Astrocyte of the spinal cord (primary cell): ENCODE measurements around the gene MUC12.

Source experiments
- DNase-seq: peaks from one replicate; pipeline ENCODE4 v3.0.0; 2011; ENCODE audit warnings: low read depth, low spot score
- H3K4me3 ChIP-seq: 2 replicates; pipeline ENCODE4 v1.5.1; 2011; ENCODE audit warnings: low read depth, mild to moderate bottlenecking, low read length, moderate library complexity
- CTCF ChIP-seq: IDR thresholded peaks from 2 replicates; pipeline ENCODE4 v1.5.1; 2012; ENCODE audit warnings: low read depth, mild to moderate bottlenecking, low read length, inconsistent platforms
- in situ Hi-C: cut with HindIII; loops from 2 replicates; pipeline ENCODE4 v1.10.0; 2017; ENCODE audit warnings: low sequenced_read_pairs

The MUC12 gene

GRCh38 chr7:100959894-100960293 lies 9.5 kb upstream of the MUC12 start:
- no peak for TF ChIP-seq CTCF
- in situ Hi-C loops: no loop called here
- no peak for DNase-seq
- no peak overlapping the region for H3K4me3 ChIP-seq

- no peak overlapping the region for H3K4me3 ChIP-seq
- DNase-seq: no peak
- no peak for TF ChIP-seq CTCF
- in situ Hi-C loops: no loop called here
Observed at GRCh38 chr7:100962537-100962936, 6.8 kb upstream of the MUC12 start.

GRCh38 chr7:100963386-100963785 lies 6.0 kb upstream of the MUC12 start:
- TF ChIP-seq CTCF: no peak
- in situ Hi-C loops: no loop called here
- DNase-seq: no peak
- H3K4me3 ChIP-seq: no peak overlapping the region

- DNase-seq: no peak
- no peak for TF ChIP-seq CTCF
- in situ Hi-C loops: no loop called here
- H3K4me3 ChIP-seq: no peak overlapping the region
Observed at GRCh38 chr7:100963874-100964273, 5.5 kb upstream of the MUC12 start.

GRCh38 chr7:100964630-100965029 lies 4.7 kb upstream of the MUC12 start:
- TF ChIP-seq CTCF: no peak
- H3K4me3 ChIP-seq: no peak overlapping the region
- no peak for DNase-seq
- in situ Hi-C loops: no loop called here

GRCh38 chr7:100965045-100965722 lies 4.2 kb upstream of the MUC12 start:
- DNase-seq: no peak
- H3K4me3 ChIP-seq: no peak overlapping the region
- no peak for TF ChIP-seq CTCF
- in situ Hi-C loops: no loop called here
